PC-9 (cell line): ENCODE data around the gene RHOXF1.
"Not testable (repeated sequence)": the region's sequence is repeated elsewhere in the genome, so short reads cannot be mapped to it uniquely, and the experiment has no call there.

ENCODE experiments used
- EZH2 ChIP-seq: fragments of 200-600 bp; sonication (generic); IDR thresholded peaks from 2 replicates; pipeline ENCODE4 v1.8.0; 2017; ENCODE audit warnings: antibody characterized with exemption, low read depth
- TF ChIP-seq, protein P1 (sequence below): fragments of 200-600 bp; sonication (generic); conservative IDR thresholded peaks from 2 replicates; pipeline ENCODE4 v1.6.1; 2017; ENCODE audit warnings: mixed run types, antibody characterized with exemption, mild to moderate bottlenecking, moderate library complexity

DNA sequence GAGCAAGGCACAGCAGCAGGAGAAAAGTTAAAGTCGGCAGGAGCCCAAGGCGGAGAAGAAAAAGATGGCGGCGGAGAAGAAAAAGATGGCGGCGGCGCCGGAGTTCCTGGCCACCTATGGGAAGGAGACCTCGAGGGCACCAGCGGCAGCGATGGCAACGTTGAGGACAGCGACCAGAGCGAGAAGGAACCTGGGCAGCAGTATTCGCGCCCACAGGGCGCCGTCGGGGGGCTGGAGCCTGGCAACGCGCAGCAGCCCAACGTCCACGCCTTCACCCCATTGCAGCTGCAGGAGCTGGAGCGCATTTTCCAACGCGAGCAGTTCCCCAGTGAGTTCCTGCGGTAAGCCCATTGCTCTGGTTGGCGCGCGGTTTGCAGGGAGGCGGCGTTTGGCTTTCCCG is 43.4 kb upstream of the RHOXF1 start:
- TF ChIP-seq, protein P1, sequence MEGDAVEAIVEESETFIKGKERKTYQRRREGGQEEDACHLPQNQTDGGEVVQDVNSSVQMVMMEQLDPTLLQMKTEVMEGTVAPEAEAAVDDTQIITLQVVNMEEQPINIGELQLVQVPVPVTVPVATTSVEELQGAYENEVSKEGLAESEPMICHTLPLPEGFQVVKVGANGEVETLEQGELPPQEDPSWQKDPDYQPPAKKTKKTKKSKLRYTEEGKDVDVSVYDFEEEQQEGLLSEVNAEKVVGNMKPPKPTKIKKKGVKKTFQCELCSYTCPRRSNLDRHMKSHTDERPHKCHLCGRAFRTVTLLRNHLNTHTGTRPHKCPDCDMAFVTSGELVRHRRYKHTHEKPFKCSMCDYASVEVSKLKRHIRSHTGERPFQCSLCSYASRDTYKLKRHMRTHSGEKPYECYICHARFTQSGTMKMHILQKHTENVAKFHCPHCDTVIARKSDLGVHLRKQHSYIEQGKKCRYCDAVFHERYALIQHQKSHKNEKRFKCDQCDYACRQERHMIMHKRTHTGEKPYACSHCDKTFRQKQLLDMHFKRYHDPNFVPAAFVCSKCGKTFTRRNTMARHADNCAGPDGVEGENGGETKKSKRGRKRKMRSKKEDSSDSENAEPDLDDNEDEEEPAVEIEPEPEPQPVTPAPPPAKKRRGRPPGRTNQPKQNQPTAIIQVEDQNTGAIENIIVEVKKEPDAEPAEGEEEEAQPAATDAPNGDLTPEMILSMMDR, result not testable (repeated sequence)
- not testable (repeated sequence) for TF ChIP-seq EZH2
